RCC 7860 (cell line): Measurements from ENCODE around the gene COLEC12.

Experiments used
- DNase-seq: peaks from one replicate; pipeline ENCODE4 v3.0.0-alpha.2; 2015; ENCODE audit warnings: low spot score
- FAIRE-seq: peaks from 2 replicates; lab custom pipeline; 2012; peaks lifted over from hg19 to GRCh38; lab: Jason Lieb, UNC

The COLEC12 gene

GRCh38 chr18:500632-501405 is at the start of gene COLEC12:
Gene COLEC12 (minus strand): TSS chr18:500701. CDS start chr18:500514, 187 bp downstream.
- FAIRE-seq, result no peak
- no peak for DNase-seq

GRCh38 chr18:549967-550366 is 49.5 kb upstream of the COLEC12 start:
- DNase-seq (no peak), FAIRE-seq (no peak)

GRCh38 chr18:543447-544078 is 43.1 kb upstream of the COLEC12 start:
- FAIRE-seq (no peak), DNase-seq (no peak)

DNA sequence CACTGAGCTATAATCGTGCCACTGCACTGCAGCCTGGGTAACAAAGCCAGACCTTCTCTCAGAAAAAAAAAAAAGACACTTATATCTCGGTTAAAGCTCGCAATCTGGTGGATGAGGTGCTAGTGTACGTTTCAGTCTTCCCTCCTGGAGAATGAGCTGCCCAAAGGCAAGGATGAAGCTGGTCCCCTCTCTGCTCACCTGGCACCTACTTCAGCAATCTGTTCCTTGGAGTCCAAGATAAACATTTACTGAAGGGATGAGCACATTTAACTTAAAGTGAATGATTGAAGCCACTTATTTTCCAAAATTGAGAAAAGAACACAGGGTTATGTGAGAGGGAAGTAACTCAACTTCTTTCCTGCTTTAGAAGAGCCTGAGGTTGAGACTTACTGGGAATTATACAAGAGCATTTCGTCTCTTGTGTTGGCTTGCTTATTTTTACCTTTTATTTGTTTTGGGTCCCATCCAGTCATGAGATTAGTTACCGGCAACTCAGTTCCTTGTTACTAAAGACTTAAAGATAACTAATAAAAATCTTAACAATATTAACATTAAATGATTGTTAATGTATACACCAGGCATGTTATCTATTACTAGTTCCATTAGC is 33.6 kb upstream of the COLEC12 start:
- FAIRE-seq (no peak), DNase-seq (no peak)

DNA sequence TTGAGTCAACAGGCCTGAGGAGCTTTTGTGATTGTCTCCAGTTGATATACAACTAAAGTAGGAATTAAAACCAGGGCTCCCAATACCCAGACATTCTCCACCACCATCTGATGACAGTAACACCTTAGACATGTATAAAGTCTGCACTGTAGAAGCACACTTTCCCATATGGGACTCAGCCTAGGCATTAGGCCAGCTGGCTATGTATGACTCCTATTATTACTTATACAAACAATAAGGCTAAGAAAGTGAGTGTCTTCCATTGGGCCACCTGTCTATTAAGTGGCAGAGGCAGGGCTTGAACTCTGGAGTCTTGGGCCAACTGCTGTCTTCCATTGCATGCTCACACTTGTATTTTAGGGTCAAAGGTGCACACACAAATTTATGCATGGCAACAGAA is 32.1 kb upstream of the COLEC12 start:
- FAIRE-seq, result no peak
- no peak for DNase-seq

GRCh38 chr18:532018-532417 is 31.5 kb upstream of the COLEC12 start:
- no peak for FAIRE-seq

GRCh38 chr18:527146-527545 is 26.6 kb upstream of the COLEC12 start:
- no peak for FAIRE-seq

More at GRCh38 chr18:532018-532417, 31.5 kb upstream of the COLEC12 start:
- no peak for DNase-seq

DNA sequence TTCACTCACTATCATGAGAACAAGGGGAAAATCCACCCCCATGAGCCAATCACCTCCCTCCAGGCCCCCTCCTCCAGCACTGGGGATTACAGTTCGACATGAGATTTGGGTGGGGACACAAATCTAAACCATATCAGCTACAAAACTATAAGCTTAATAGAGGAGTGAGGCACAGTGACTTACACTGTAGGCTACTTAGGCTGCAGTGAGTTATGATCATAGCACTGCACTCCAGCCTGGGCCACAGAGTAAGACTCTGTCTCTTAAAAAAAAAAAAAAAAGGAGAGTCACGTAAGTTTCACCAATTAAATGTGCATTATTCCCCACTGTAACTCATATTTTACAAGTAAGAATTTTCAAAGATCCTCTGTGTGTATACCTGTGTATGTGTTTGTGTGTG is 26.2 kb upstream of the COLEC12 start:
- no peak for FAIRE-seq
- no peak for DNase-seq

More at GRCh38 chr18:527146-527545, 26.6 kb upstream of the COLEC12 start:
- DNase-seq, result no peak

GRCh38 chr18:525036-525797 is 24.7 kb upstream of the COLEC12 start:
- no peak for FAIRE-seq
- DNase-seq, result peak; percentile 33

DNA sequence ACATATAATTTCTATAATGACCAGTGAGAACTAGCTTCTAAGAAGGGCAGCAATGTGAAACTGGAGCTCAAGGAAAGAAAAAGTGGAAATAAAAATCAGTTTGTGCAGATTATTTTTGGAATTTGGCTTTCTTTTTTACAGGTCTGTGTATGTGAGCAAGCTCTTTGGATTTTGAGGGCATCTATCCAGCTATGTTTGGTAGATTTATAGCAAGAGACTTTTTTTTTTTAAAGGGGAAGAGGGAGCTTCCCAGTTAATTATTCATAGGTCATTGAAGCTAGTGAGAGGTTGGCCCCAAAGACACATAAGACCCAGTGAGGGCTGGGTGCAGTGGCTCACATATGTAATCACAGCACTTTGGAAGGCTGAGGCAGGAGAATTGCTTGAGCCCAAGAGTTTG is 24.0 kb upstream of the COLEC12 start:
- DNase-seq, result no peak

GRCh38 chr18:523561-523960 is 23.1 kb upstream of the COLEC12 start:
- FAIRE-seq, result no peak

More for the DNA sequence above, 24.0 kb upstream of the COLEC12 start:
- FAIRE-seq, result no peak

GRCh38 chr18:519019-519879 is 18.7 kb upstream of the COLEC12 start:
- FAIRE-seq (no peak), DNase-seq (no peak)

More at GRCh38 chr18:523561-523960, 23.1 kb upstream of the COLEC12 start:
- DNase-seq, result no peak

DNA sequence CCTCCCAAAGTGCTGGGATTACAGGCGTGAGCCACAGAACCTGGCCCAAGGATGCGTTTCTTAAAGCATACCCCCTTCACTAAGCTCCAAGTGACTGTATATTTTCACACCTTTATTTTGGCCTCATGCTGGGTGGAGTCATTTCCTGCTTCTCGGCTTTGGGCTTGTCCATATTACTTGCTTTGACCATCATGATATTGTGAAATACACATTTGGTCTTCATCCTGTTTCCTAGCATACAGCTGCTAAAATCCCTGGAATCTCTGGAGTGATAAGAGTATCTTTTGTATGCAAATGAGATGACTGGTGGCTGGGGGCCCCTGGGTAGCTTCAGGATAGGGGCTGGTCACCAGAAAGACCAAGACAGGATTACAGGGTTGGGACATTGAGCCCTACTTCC is 17.6 kb upstream of the COLEC12 start:
- no peak for FAIRE-seq

DNA sequence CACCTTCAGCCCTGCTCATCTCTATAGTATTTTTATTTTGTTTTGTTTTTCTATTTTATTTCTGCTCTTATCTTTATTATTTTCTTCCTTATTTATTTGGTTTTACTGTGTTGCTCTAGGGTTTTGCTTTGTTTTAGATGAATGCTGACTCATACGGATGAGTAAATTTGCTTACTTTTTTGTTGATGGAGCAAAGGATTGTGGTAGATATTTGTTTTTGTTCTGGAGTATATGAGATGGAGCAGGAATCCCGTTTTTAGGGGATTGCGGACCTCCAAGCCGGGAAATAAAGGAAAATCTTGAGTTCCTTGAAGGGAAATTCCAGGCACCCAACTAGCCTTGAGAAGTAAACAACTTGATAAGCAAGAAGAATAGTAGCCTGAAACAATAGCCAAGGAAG is 15.3 kb upstream of the COLEC12 start:
- FAIRE-seq, result no peak
- no peak for DNase-seq

More for the DNA sequence above, 17.6 kb upstream of the COLEC12 start:
- DNase-seq, result no peak

- FAIRE-seq (no peak), DNase-seq (no peak)
Measured at GRCh38 chr18:515156-515815, 14.8 kb upstream of the COLEC12 start.

DNA sequence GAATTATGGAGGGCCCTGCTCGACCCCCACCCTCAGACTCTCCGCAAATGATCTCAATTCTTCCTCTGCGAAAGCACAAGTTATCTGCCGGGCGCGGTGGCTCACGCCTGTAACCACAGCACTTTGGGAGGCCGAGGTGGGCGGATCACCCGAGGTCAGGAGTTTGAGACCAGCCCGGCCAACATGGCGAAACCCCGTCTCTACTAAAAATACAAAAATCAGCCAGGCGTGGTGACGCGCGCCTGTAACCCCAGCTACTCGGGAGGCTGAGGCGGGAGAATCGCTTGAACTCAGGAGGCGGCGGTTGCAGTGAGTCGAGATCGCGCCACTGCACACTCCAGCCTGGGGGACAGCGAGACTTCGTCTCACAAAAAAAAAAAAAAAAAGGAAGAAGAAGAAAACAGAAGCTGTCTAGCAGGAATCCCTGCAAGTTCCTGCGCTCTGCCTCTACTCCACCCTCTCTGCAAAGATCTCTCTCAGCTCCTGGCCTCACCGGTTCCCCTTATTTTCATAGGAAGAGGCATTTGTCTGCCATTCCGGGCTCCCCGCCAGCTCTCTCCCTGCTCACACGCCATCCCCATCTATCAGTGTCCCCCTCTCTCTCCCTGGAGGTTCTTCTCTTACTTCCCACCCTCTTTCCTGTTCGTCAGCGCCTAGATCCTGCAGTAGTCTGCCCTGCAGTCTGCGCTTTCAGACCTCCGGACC is 13.5 kb upstream of the COLEC12 start:
- FAIRE-seq, result no peak
- no peak for DNase-seq

GRCh38 chr18:512957-513356 is 12.5 kb upstream of the COLEC12 start:
- no peak for DNase-seq
- no peak for FAIRE-seq

GRCh38 chr18:508835-509234 is 8.3 kb upstream of the COLEC12 start:
- FAIRE-seq, result no peak

DNA sequence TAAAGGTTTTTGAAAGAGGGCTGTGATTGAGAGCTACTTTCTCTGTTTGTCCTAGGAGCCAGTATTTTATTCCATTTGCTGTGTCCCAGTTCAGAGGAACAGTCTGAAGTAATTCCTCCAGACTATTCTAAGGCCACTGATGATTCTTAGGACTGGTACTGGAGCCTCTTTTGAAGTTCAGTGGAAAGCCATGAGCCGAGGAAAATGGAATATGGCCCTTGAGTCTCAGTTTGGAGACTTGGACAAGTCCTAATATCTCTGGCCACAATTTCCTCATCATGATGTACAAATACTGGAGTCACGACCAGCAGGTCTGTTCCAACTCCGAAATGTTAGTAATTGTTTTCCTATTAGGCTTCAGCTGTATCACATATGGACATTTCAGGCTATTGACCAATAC is 7.1 kb upstream of the COLEC12 start:
- DNase-seq (no peak), FAIRE-seq (no peak)

More at GRCh38 chr18:508835-509234, 8.3 kb upstream of the COLEC12 start:
- no peak for DNase-seq
